Chondrocyte (in vitro differentiated cells): ENCODE data around the gene SLC39A2. TPM values are rescaled to one million over a fixed set of nuclear protein-coding genes. Genes with fewer than 3 reads are reported as not detected.

Experiments used
- DNase-seq: peaks from one replicate; pipeline ENCODE4 v3.0.0; 2021; ENCODE audit warnings: mixed read lengths, low spot score
- H3K27ac Mint-ChIP-seq: one replicate; pipeline ENCODE4 v1.8.0; 2021; ENCODE audit warnings: mild to moderate bottlenecking, moderate library complexity, mixed read lengths; ENCODE audit not compliant: unreplicated experiment
- H3K27me3 Mint-ChIP-seq: 2 replicates; pipeline ENCODE4 v1.8.0; 2021; ENCODE audit warnings: low read depth, mixed read lengths
- H3K36me3 Mint-ChIP-seq: 2 replicates; pipeline ENCODE4 v1.8.0; 2021; ENCODE audit warnings: low read depth, mixed read lengths
- H3K4me1 Mint-ChIP-seq: 2 replicates; pipeline ENCODE4 v1.8.0; 2021; ENCODE audit warnings: low read depth, mild to moderate bottlenecking, mixed read lengths
- H3K4me3 Mint-ChIP-seq: one replicate; pipeline ENCODE4 v1.8.0; 2021; ENCODE audit warnings: mild to moderate bottlenecking, moderate library complexity, mixed read lengths; ENCODE audit not compliant: unreplicated experiment
- H3K9me3 Mint-ChIP-seq: 2 replicates; pipeline ENCODE4 v1.8.0; 2021; ENCODE audit warnings: low read depth, mixed read lengths
- CTCF ChIP-seq: fragments of 200-600 bp; sonication (generic); IDR thresholded peaks from 2 replicates; pipeline ENCODE4 v1.5.0; 2021; ENCODE audit warnings: antibody characterized with exemption, mild to moderate bottlenecking, moderate library complexity
- total RNA-seq: library from RNA; stranded (reverse); gene quantifications from 3 replicates; pipeline ENCODE4 v1.2.1, GENCODE V29; 2021

Gene SLC39A2
- total RNA-seq, 1 donor from 2014 or later = not detected

- TF ChIP-seq CTCF = no peak
- Mint-ChIP-seq H3K36me3 (no peaks in the 10 kb centered on the region), H3K4me1 (no peaks in the 10 kb centered on the region), H3K27me3 (peaks cover 16% of the 10 kb centered on the region), H3K27ac (no peak overlapping the region), H3K9me3 (no peaks in the 10 kb centered on the region), H3K4me3 (no peak overlapping the region)
- DNase-seq = no peak
These were observed 12.0 kb downstream of the SLC39A2 start for GRCh38 chr14:21011136-21011535.

DNA sequence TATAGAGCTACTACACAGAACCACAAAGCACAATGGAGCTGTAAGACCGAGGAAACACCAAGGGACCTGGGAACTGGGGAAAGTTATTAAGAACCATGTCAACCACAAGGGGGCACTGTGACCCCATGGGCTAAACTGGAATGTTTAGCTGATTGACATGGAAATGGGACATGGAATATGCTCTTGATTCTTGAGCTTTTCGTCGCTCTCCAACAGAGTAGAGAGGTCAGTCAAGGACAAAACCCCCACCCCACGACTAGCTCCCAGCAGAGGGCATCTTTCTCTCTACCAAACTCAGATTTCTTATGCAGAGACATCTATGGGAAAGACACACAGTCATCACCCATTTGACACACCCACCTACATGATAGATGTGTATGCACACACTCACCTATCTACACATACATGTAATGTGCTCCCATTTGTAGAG lies 15.7 kb downstream of the SLC39A2 start:
- H3K27ac Mint-ChIP-seq = no peak overlapping the region
- DNase-seq = no peak
- H3K4me3 Mint-ChIP-seq = no peak overlapping the region
- no peaks in the 10 kb centered on the region for H3K4me1 Mint-ChIP-seq
- peaks cover 16% of the 10 kb centered on the region for H3K27me3 Mint-ChIP-seq
- no peaks in the 10 kb centered on the region for H3K36me3 Mint-ChIP-seq
- peak; percentile 94 for TF ChIP-seq CTCF
- no peaks in the 10 kb centered on the region for H3K9me3 Mint-ChIP-seq

DNA sequence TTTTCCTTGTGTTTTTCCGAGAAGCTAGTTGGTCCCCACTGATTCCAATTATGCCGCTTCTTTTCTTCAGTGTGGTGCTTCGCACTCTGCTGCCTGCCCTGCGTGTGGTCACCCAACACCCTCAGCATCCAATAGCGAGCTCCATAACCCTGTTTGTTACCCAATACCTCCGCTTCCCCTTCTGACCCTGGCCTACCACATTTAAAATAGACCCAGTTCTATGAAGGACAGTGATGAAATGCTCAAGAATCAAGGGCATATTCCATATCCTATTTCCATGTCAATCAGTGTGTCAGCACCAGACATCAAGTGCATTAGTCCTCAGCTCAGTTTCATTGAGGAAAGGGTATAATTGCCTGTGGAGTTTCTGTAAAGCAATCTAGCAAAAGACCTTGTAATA lies 16.2 kb downstream of the SLC39A2 start:
- no peak overlapping the region for H3K27ac Mint-ChIP-seq

GRCh38 chr14:21016413-21017190 lies 17.5 kb downstream of the SLC39A2 start:
- no peak for TF ChIP-seq CTCF
- Mint-ChIP-seq H3K9me3 (no peaks in the 10 kb centered on the region), H3K27ac (no peak overlapping the region), H3K4me3 (no peak overlapping the region), H3K36me3 (no peaks in the 10 kb centered on the region), H3K27me3 (peaks cover 13% of the 10 kb centered on the region), H3K4me1 (no peaks in the 10 kb centered on the region)
- no peak for DNase-seq

More for the DNA sequence above, 16.2 kb downstream of the SLC39A2 start:
- peaks cover 16% of the 10 kb centered on the region for H3K27me3 Mint-ChIP-seq
- no peaks in the 10 kb centered on the region for H3K4me1 Mint-ChIP-seq
- no peak for DNase-seq
- TF ChIP-seq CTCF = no peak
- no peaks in the 10 kb centered on the region for H3K36me3 Mint-ChIP-seq
- no peaks in the 10 kb centered on the region for H3K9me3 Mint-ChIP-seq
- H3K4me3 Mint-ChIP-seq = no peak overlapping the region

- Mint-ChIP-seq H3K4me3 (no peak overlapping the region), H3K4me1 (no peaks in the 10 kb centered on the region), H3K27ac (no peak overlapping the region), H3K27me3 (peaks cover 5% of the 10 kb centered on the region), H3K36me3 (no peaks in the 10 kb centered on the region), H3K9me3 (no peaks in the 10 kb centered on the region)
- no peak for DNase-seq
- TF ChIP-seq CTCF = no peak
These were observed 18.6 kb downstream of the SLC39A2 start for GRCh38 chr14:21017528-21018245.
